GM18498 (cell line): ENCODE results near the gene CRIP2.

ENCODE experiments used
- ATAC-seq: cut with Tn5 transposase; IDR thresholded peaks from one replicate; pipeline ENCODE4 v1.9.1; 2021; ENCODE audit warnings: mild to moderate bottlenecking, moderate library complexity; ENCODE audit not compliant: unreplicated experiment

CRIP2 gene

DNA sequence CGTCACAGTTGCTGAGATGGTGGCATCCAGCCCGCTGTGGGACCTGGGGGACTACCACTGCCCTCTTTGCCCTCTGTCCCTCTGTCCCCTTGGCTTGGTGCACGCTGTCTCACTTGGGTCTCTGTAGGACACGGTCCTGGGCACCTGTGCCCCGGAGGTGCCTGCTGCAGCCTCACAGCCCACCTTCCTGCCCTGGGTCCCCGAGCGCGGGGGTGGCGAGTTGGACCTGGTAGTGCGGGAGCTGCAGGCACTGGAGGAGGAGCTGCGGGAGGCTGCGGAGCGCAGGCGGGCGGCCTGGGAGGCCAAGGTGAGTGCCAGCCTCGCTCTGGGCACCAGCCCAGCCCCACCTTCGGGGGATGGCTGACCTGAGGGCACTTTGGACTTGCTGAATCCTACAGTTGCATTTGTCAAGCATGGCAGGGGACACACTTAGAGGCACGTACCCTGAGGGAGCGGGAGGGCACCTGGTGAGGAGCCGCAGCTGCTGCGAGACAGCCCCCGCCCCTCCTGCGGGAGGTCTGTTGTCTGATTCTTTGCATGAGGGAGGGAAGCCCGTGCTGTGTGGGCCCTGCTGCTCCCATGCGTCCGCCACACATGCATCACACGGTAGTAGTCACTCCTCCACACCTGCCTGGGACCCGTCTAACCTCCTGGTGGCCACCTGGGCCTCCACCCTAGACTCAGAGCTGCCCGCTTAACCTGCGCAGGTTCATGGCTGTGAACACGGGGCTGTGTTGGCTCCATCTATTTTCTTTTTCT, 23.2 kb downstream of the CRIP2 start:
- ATAC-seq = no peak

DNA sequence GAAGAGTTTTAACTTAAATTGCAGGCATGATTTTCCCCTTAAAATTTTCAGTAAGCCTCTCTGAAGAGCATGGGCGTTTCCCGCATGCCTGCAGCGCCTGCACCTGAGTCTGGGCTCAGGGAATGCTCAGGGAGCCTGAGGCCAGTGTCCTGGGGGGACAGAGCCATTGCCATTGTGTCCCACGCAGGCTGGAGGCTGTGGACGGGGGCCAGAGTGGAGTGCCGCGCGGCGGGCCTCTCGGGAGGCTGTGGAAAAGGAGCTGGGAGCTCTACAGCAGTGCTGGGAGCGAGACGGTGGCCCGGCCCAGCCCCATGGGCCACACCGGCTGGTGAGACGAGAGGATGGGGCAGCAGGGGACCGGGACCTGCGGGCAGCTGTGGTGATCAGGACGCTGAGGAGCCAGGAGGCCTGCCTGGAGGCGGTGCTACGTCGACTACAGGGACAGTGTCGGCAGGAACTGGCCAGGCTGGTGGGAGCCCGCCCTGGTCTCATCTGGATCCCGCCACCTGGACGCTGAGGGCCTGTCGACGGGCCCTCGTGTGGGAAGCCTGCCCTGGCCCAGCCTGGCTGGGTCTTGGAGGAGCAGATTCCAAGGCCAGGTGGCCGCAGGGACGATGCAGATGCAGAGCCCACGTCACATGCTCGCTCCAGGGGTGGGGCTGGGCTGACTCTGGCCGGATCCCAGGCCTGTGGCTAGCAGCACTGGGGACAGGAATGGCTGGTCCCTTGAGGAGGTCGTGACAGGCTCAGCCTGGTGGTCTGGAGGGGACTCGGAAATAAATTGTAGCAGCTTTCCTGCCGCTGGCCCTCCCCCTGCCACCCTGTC, 24.0 kb downstream of the CRIP2 start:
- ATAC-seq = no peak

DNA sequence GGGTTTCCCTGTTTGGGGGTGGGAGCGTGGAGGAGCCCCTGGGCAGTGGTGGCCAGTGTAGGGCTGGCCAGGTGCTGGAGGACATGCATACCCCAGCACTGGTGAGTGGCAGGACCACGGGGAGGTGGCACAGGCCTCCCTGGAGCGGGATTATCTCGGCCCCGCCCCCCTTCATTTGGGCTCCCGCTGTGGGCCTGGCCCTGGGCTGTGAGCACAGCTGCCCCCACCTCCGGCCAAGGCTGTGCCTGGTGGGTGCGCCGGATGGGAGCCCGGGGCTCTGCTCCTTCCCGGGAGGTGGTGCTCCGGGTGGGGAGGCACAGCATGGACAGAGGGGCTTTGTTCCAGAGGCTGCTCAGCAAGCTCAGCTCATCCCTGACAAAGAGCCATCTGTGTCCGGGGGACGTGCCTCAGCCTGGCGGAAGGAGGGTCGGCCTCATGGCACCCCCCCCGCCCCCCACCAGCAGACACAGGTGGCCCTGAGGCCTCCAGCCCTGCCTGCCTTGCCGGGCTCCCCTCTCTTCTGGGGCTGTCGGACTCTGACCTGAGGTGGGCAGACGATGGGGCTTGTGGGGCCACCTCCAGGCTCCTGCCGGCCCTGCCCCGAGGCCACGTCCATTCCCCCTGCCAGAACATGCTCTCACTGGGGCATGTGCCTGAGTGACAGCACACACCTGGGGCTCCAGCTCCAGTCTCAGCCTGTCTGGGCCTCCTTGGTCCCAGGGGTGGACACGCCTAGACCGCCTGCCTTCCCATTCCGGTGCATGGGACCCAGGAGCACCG, 24.8 kb downstream of the CRIP2 start:
- ATAC-seq = no peak

DNA sequence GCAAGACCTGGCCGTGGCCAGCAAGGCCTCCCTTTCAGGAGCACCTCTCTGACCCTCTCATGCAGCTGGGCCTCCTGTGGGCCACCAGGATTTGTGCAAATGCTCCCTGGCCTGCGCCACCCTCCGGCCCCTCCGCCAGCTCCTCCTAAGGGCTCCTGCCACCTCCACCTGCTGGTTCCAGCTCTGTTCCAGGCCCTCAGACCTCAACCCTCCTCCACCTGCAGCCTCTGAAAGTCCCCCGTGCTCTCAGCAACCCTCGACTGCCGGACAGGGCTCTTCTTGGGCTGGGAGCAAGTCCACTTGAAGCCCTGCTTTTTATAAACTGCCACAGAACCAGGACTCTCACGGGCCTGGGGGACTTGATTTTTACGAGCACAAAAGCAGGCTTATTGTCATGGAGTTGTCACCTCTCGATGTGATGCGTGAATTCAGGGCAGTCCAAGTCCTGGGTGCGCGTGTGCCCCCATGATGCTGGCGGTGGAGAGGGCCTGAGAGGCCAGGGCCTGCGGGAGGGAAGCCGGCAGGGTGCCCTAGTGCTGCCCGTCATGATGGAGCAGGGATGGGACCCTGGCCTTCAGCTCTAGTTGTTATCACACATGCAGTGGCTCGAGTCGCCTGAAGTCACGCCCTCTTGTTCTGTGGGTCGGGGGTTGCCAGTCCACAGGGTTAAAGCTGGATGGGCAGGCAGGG, 25.6 kb downstream of the CRIP2 start:
- ATAC-seq = no peak

DNA sequence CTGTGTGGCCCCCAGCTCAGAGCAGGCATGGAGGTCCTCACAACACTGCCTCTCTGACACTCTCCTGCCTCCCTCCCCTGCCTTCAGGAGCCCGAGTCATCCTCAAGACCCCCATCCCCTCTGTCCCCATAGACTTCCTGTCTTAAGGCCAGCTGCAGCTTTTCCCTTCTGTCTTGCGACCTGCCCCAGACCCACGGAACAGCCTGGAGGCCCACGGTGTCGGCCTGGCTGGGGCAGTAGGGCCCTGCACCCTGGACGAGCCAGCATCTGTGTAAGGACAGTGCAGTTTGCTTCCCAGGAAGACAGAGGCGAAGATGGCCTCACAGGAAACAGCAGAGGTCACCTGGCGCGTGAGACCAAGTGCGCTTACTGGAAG, 26.1 kb downstream of the CRIP2 start:
- no peak for ATAC-seq

DNA sequence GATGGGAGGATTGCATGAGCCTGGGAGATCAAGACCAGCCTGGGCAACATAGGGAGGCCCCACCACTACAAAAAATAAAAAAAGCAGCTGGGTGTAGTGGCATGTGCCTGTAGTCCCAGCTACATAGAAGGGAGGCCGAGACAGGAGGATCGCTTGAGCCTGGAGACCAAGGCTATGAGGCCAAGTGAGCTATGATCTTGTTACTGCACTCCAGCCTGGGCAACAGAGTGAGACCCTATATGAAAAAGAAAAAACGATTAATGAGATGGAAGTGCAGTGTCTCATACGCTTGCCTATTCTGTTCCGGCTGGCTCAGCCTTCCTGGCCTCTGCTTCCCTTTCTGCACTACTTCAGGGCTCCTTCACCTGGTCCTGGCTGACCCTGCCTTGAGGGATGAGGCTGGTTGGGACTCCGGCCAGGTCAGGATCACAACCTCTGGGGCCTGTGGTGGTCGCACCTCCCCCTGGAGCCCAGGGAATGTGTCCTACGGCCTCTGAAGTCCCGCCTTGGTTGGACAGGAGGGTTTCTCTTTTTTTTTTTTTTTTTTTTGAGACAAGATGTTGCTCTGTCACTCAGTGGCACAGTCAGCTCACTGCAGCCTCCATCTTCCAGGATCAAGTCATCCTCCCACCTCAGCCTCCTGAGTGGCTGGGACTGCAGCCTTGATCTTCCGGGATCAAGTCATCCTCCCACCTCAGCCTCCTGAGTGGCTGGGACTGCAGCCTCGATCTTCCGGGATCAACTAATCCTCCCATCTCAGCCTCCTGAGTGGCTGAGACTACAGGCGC, 27.1 kb downstream of the CRIP2 start:
- no peak for ATAC-seq

DNA sequence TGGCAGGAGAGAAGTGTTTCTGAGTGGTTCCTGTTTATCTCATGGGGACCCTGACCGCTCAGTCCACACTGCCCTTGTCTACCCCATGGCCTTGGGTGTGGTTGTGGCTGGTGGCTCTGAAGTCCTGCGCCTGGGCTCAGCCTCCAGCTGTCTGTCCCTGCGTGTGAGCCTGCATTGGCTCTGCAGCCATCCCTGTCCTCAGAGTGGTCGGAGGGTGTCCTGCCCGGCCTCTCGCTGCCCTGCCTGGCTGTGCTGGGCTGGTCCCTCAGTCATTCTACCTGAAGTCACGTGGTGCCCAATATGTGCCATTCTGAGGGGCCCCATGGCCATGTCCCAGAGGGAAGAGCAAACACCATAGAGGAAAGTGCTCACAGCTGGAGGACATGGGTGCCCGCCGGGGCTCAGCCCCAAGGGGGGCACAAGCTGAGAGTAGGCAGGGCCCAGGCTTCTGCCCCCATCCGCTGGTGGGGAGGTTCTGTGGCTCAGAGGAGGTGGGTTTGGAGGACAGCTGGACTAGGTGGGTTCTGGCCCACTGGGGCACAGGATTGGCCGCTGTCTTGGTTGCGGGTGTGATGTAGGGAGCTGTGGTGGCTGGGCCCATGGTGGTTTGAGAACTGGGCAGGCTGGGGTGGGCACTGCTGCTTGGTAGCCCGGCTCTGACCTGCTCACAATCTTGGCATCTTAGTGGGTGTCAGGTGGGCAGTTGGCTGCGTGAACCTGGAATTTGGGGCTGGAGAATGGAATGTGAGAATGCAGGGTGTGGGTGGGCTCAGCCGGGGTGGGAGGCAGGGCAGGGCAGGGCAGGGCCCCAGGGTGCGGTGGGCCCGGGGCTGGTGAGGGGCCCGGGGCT, 28.1 kb downstream of the CRIP2 start:
- no peak for ATAC-seq

DNA sequence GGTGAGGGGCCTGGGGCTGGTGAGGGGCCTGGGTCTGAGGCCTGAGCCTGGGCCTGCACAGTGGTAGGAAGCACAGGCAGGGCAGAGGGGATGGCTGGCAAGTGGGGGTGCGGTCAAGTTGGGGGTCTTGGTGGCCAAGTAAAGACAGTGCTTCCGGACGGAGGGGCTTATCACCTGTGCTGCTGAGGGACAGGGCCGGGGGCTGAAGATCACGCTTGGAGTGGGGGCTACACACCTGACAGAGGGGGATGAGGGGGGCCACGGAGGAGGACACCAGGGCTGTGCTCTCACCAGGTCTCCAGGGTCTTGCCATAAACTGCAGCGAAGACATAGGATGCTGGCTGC, 28.6 kb downstream of the CRIP2 start:
- ATAC-seq = no peak

DNA sequence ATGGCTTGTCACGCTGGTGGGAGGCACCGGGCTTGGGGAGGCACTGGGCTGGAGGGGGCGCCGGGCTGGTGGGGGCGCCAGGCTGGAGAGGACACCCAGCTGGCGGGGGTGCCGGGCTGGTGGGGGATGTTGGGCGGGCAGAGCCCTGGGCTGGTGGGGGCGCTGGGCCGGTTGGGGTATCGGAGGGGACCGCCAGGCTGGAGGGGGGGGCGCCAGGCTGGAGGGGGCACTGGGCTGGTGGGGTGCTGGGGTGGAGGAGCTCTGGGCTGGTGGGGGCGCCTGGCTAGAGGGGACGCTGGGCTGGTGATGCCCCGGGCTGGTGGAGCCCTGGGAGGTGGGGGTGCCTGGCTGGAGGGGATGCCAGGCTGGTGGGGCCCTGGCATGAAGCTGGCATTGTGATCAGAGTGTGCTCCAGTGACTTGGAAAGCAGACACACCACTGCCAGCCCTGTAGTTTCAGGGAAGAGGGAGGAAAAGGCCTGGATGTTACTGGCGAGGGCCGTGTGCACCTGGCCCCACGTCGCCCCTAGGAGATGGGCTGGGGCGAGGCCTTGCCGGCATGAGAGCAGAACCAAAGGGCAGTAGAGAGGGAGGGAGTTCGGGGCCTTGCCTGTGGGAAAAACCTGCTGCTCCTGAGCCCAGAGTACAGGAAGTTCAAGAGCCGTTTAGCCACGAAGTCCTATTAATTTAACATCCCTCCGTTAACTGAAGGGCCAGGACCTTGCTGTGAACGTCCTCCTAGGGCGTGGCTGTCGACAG, 29.5 kb downstream of the CRIP2 start:
- ATAC-seq = no peak

DNA sequence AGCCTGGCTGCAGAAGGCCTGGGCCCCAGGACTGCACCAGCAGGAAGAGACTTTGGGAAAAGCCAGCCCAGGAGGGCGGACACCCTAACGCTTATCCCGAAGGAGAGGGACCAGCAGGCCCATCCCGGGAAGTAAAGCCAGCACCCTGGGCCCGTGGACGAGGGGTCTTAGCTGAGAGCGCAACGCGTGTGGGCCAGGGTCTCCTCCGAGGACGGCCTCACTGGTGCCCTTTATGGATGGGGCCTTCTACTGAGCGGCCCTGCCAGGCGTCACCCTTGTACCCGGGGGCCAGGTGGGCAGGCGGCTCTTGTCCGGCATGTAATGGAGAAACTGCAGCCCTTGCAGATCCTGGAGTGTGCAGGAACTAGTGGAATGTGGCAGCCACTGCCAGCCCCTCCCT, 30.5 kb downstream of the CRIP2 start:
- ATAC-seq = no peak

DNA sequence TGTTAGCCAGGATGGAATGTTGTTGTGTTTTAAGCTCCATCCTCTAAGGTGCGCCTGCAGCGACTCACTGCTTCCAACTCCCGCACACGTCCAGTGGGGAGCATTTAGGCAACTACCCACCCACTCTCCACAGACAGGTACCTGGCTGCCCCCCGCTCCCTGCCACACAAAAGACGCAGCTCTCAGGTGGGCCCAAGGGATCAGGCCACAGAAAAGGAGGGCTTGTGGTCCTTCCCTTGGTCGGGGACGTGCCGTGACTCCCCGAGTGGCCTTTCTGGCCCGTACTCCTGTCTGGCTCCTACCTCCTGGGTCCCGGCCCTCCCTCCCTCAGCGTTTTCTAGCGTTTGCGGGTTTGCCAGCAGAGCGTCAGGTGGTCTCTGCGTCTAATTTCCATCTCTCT, 32.6 kb downstream of the CRIP2 start:
- ATAC-seq = no peak

DNA sequence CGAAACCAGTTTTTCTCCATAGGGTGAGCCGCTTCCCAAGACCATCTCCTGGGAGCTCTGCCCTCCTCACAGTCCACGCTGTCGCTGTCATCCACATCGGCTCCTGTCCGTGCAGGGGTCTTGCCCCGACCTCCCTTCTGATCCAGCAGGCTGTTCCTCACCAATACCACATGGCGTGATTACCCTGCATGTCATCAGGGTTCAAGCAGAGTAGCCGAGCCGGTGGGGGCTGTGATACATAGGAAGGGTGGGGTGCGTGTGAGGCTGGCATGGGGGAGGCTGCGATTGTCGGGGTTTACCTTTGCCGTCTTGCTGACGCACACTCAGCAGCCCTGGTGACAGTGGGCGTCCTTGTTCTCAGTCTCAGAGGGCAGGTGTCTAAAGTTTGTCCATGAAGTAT, 33.4 kb downstream of the CRIP2 start:
- ATAC-seq = no peak

DNA sequence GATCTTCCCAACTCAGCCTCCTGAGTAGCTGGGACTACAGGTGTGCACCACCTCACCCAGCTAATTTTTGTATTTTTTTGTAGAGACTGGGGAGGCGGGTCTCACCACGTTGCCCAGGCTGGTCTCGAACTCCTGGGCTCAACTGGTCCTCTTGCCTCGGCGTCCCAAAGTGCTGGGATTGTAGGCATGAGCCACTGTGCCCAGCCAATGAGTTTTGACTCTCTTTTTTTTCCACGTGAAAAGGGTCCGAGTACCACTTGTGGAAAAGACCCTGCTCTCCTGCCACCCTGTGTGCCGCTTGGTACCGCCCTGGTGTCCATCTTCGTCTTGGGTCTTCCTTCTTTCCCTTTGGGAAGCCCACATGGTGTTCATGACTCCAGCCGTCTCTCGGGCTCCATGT, 34.0 kb downstream of the CRIP2 start:
- ATAC-seq = no peak

DNA sequence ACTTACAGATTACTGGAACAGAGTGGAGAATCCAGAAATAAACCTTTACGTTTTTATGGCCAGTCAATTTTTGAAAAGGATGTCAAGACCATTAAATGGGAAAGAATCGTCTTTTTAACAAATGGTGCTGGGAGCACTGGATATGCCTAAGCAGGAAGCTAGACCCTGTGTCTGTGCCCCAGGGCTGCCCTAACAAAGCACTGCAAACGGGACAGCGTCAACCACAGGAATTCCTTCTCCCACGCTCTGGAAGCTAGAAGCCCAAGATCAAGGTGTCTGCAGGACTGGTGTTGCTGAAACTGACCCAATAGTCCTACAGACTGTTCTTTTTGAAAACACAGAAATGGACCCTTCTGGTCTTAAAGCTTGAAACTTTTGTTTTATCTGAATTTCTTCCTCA, 42.5 kb downstream of the CRIP2 start:
- no peak for ATAC-seq

DNA sequence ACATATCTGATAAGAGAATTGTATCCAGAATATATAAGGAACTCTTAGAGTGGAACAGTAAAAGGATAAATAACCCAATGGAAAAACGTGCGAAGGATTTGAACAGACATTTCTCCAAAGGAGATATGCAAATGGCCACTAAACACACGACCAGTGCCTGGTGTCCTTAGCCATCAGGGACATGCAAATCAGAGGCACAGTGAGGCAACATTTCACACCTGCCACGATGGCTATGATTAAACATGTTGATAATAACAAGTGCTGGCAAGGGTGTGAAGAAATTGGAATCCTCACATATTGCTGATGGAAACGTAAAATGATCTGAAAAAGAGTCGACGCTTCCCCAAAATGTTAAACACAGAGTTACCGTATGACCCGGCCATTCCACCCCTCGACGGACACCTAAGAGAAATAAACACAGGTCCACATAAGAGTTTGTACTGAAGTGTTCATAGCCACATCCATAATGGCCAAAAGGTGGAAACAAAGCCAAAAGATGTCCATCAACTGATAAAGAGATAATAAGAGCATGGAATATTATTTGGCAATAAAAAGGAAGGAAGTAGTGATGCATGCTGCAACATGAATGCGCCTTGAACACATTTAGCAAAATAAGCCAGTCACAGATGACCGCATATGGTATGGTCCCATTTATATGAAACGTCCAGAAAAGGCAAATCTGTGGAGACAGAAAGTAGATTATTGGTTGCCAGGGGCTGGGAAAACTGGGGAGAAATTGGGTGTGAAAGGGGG, 45.5 kb downstream of the CRIP2 start:
- no peak for ATAC-seq

DNA sequence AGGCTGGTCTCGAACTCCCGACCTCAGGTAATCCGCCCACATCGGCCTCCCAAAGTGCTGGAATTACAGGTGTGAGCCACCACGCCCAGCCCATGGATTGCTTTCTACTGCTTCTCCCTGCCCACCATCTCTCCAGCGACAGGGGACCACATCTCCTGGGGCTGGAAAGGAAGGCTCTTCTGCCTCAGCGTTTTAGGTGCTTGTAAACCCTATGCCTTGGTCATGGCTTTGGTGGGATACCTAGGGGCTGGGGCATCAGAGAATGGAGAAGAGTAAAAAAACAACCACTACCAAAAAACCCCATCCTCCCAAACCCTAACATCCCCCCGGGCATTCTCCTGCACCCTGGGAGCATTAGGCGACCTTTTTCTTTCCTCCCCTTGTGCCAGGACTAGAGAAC, 50.7 kb downstream of the CRIP2 start:
- ATAC-seq = no peak

DNA sequence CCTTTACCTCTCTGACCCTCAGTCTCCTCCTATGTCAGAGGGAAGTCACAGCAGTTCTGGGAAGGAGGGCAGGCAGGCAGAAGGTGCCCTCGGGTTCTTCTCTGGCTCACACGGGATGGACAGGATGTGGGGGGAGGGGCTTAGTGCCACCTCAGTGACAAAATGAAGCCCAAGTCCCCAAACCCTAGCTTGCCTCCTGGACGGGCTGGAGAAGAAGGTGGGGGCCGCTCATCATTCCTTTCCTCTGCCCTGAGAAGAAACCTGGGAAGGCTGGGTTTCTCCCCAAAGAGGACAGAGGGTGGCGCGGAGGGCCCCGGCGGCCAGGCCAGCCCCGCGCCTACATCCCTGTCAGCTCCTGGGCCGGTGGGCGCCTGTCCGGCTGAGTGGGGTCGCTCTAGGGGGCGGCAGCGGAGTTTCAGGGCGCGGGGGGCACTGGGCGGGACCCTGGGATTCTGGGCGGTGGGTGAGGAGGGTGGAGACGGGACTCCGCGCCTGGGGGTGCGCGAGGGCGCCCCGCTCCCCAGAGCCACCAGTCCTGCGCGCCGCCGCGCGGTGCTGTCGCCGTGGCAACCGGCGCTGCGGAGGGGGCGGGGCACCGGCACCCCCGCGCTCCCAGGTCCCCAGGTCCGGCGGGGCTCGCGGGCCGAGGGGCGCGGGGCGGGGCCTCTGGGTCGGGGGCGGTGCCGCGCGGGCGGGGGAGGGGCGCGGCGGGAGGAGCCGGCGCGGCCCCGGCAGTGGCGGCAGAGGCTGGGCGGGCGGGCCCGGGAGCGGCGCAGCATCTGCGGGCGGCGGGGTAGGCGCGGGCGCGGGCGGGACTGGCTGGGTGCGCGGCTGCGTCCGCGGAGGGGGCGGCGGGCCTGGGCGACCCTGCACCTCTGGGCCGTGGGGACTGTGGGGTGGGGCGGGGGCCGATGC, 51.5 kb downstream of the CRIP2 start, which contains the start of gene TMEM121:
TMEM121 (plus strand) TSS at position 723 of the 915 bp plus-strand sequence. CDS start 2,252 bp downstream, outside the sequence.
- ATAC-seq = no peak
